GM18511 (cell line): ENCODE results near the gene PHYHIPL.

Experiments used
- ATAC-seq: cut with Tn5 transposase; IDR thresholded peaks from one replicate; pipeline ENCODE4 v1.9.1; 2021; ENCODE audit warnings: mild to moderate bottlenecking, moderate library complexity; ENCODE audit not compliant: unreplicated experiment

PHYHIPL gene

GRCh38 chr10:59287587-59288255 is 111.3 kb downstream of the PHYHIPL start:
- no peak for ATAC-seq

GRCh38 chr10:59289853-59290252 is 113.4 kb downstream of the PHYHIPL start:
- no peak for ATAC-seq

- no peak for ATAC-seq
These were observed 114.0 kb downstream of the PHYHIPL start for GRCh38 chr10:59290448-59290847.
